Measurements from ENCODE around the gene RAD51AP1.

DNA sequence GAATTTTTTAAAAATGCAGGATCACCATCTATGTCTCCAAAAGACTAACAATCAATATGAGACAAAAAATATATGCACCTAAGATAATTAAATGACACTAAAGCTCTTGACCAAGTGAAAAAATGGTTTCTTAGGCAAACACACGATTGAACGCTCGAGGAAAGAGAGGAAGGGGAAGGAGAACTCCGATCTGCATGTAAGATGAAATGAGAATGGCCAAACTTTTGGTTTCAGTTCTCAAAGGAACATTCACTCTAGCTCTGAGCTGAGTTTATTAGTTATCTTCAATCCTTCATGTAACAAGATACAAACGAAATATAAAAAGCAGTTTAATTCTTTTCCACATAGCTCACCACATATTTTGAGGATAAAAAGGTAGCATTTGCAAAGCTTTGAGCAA lies 26.1 kb downstream of the RAD51AP1 start:
- TF ChIP-seq, protein P1, sequence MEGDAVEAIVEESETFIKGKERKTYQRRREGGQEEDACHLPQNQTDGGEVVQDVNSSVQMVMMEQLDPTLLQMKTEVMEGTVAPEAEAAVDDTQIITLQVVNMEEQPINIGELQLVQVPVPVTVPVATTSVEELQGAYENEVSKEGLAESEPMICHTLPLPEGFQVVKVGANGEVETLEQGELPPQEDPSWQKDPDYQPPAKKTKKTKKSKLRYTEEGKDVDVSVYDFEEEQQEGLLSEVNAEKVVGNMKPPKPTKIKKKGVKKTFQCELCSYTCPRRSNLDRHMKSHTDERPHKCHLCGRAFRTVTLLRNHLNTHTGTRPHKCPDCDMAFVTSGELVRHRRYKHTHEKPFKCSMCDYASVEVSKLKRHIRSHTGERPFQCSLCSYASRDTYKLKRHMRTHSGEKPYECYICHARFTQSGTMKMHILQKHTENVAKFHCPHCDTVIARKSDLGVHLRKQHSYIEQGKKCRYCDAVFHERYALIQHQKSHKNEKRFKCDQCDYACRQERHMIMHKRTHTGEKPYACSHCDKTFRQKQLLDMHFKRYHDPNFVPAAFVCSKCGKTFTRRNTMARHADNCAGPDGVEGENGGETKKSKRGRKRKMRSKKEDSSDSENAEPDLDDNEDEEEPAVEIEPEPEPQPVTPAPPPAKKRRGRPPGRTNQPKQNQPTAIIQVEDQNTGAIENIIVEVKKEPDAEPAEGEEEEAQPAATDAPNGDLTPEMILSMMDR (conservative IDR thresholded peaks at IDR 0.05; ENCODE audit: low read length) = no peak
- no peak for TF ChIP-seq EZH2phosphoT487 (IDR thresholded peaks at IDR 0.05; ENCODE audit: borderline replicate concordance)
